ENCODE results near the gene FHOD3. TPM values are rescaled to one million over a fixed set of nuclear protein-coding genes. Genes with fewer than 3 reads are reported as not detected.

FHOD3 gene
- total and polyA plus RNA-seq, 9 of the 15 experiments (the other 6 are each of a cell fraction or from before 2014, with no cell fraction given) = 0.11 TPM; not detected in 8

DNA sequence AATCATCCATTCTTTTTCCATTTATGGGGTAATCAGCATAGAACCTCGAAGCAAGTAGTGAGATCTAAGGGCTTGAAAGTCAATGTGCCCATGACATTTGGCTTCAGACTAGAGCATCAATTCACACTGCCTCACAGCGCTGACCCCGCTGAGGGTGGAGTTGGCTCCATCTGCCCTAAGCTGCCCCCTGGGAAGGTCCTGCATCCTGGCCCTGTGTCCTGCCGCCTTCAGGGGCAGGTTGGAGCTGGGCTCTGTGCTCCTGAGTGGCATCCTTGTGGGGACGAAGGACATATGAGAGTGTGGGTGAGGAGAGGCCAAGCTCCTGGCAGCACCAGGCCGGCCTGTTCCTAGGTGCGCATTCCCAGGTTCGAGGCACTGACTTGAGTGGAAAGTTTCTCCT is 249.4 kb downstream of the FHOD3 start:
- no peak overlapping the region; a peak in 1 of 4 replicates for H3K9ac ChIP-seq (ENCODE audit: insufficient read depth in 1 of 2, low read depth in 2 of 2, low read length in 2 of 2)
- in situ Hi-C loops (cut with MboI) = no loop called here
- H3K9me3 ChIP-seq (replicated peaks; ENCODE audit: control insufficient read depth, insufficient read depth, low read depth, low read length) = no peaks in the 10 kb centered on the region
- H3K27me3 ChIP-seq (ENCODE audit: control insufficient read depth in 2 of 2, insufficient read depth in 2 of 2, low read length in 2 of 2) = peaks cover 15 to 22% of the 10 kb centered on the region in 2 experiments; a peak in 4 of 5 replicates
- ATAC-seq (no peak), DNase-seq (ENCODE audit: extremely low read depth in 1 of 4, low spot score in 3 of 4) (no peak), FAIRE-seq (no peak)
- no TSS peak for BruUV-seq (replicated peaks)
- H3K4me1 ChIP-seq (replicated peaks in 1 of 2; ENCODE audit: control insufficient read depth in 2 of 2, insufficient read depth in 2 of 2, low read length in 2 of 2) = no peaks in the 10 kb centered on the region
- intact Hi-C loops (cut with micrococcal nuclease) = no loop called here
- POLR2A ChIA-PET = no interaction called here
- no peaks in the 10 kb centered on the region for H3K79me2 ChIP-seq (ENCODE audit: control insufficient read depth, insufficient read depth, low read length)
- H3K9me1 ChIP-seq (ENCODE audit: control insufficient read depth, insufficient read depth, low read length) = no peaks in the 10 kb centered on the region
- H4K20me1 ChIP-seq (replicated peaks; ENCODE audit: control insufficient read depth, insufficient read depth, low read length) = no peaks in the 10 kb centered on the region
- CTCF ChIA-PET (ENCODE audit: low intra/inter-chr PET ratio) = no interaction called here
- WGBS (ENCODE audit: insufficient coverage, low coverage, missing lambda C conversion rate) = under 1% methylated on average over 8 of the region's 8 CpGs
- no peak overlapping the region for H3K4me3 ChIP-seq
- H2AFZ ChIP-seq (ENCODE audit: low read depth, low read length) = no peak overlapping the region
- TF ChIP-seq CTBP1 (IDR thresholded peaks at IDR 0.05; ENCODE audit: borderline replicate concordance) (no peak), SAP30 (IDR thresholded peaks at IDR 0.05; ENCODE audit: borderline replicate concordance, insufficient read depth, low read depth, low read length, poor library complexity, severe bottlenecking) (no peak), ZNF263 (CRISPR knock-in tag; IDR thresholded peaks at IDR 0.05; ENCODE audit: borderline replicate concordance) (no peak), BDP1 (IDR thresholded peaks at IDR 0.05; ENCODE audit: insufficient read depth, insufficient read length) (no peak), HMGN3 (IDR thresholded peaks at IDR 0.05; ENCODE audit: borderline replicate concordance, extremely low read depth, insufficient read length, low read depth, low read length) (no peak), HNRNPLL (IDR thresholded peaks at IDR 0.05; ENCODE audit: low read depth, low read length, poor library complexity, severe bottlenecking) (no peak), RBM39 (optimal IDR thresholded peaks at IDR 0.05; ENCODE audit: low read depth, low read length) (no peak), CCAR2 (IDR thresholded peaks at IDR 0.05; ENCODE audit: low read depth, low read length) (no peak), RBM14 (IDR thresholded peaks at IDR 0.05; ENCODE audit: borderline replicate concordance, insufficient read depth, low read depth, low read length) (no peak), MIER1 (IDR thresholded peaks at IDR 0.05; ENCODE audit: low read depth) (no peak), CBX3 (IDR thresholded peaks at IDR 0.05; ENCODE audit: borderline replicate concordance in 1 of 2, low read length in 2 of 2) (no peak), HNRNPK (IDR thresholded peaks at IDR 0.05; ENCODE audit: low read depth, low read length, poor library complexity, severe bottlenecking) (no peak)
- no peak overlapping the region for H3K27ac ChIP-seq (ENCODE audit: extremely low read depth, low read depth, low read length)
- H3K36me3 ChIP-seq (ENCODE audit: control insufficient read depth, insufficient read depth, low read length) = no peaks in the 10 kb centered on the region
- no peak overlapping the region for H3K4me2 ChIP-seq (ENCODE audit: insufficient read depth, low read length)

All from K562 (cell line).